PC-9 (cell line): ENCODE results near the gene POMGNT1. TPM values are rescaled to one million over a fixed set of nuclear protein-coding genes. Genes with fewer than 3 reads are reported as not detected.

Source experiments
- BruUV-seq: library from RNA; stranded (reverse); fragments of 400-500 nt; replicated peaks from 2 replicates; lab custom pipeline; 2021; lab: Mats Ljungman, UMichigan
- CTCF ChIA-PET: fragments of 300-600 bp; sonication (Branson Sonifier 250); formaldehyde crosslinking; loops from one replicate; lab custom pipeline; 2022; ENCODE audit warnings: antibody characterized with exemption; lab: Charles Lee
- POLR2A ChIA-PET: fragments of 300-600 bp; sonication (Branson Sonifier 250); formaldehyde crosslinking; loops from one replicate; lab custom pipeline; 2022; ENCODE audit warnings: antibody characterized with exemption; ENCODE audit not compliant: unreplicated experiment; lab: Charles Lee
- DNase-seq, 2 experiments: peaks; one replicate each; pipeline versions ENCODE4 v3.0.0 to v3.0.0-alpha.2; 2015 to 2022; ENCODE audit warnings: mixed read lengths in 1 of 2
- H2AFZ ChIP-seq: fragments of 200-600 bp; sonication (generic); 2 replicates; pipeline ENCODE4 v1.8.1; 2017; ENCODE audit warnings: antibody characterized with exemption
- H3F3A ChIP-seq: fragments of 200-600 bp; sonication (generic); 2 replicates; pipeline ENCODE4 v1.8.1; 2017; ENCODE audit warnings: antibody characterized with exemption, mild to moderate bottlenecking, low read depth; ENCODE audit not compliant: insufficient read depth
- H3K27ac ChIP-seq: fragments of 200-600 bp; sonication (generic); 2 replicates; pipeline ENCODE4 v1.6.1; 2016; ENCODE audit warnings: mixed run types
- H3K27me3 ChIP-seq: fragments of 200-600 bp; sonication (generic); 2 replicates; pipeline ENCODE4 v1.6.1; 2016; ENCODE audit warnings: low read depth, mixed run types; ENCODE audit not compliant: insufficient read depth
- H3K36me3 ChIP-seq: fragments of 200-600 bp; sonication (generic); 2 replicates; pipeline ENCODE4 v1.6.1; 2016; ENCODE audit warnings: low read depth, mixed run types
- H3K4me1 ChIP-seq: fragments of 200-600 bp; sonication (generic); replicated peaks from 2 replicates; pipeline ENCODE4 v1.6.1; 2016; ENCODE audit warnings: mixed run types; ENCODE audit not compliant: insufficient read depth
- H3K4me2 ChIP-seq: fragments of 200-600 bp; sonication (generic); 2 replicates; pipeline ENCODE4 v1.6.1; 2017; ENCODE audit warnings: mixed run types
- H3K4me3 ChIP-seq: fragments of 200-600 bp; sonication (generic); 2 replicates; pipeline ENCODE4 v1.6.1; 2016; ENCODE audit warnings: mixed run types
- H3K79me2 ChIP-seq: fragments of 200-600 bp; sonication (generic); 2 replicates; pipeline ENCODE4 v1.6.1; 2017; ENCODE audit warnings: low read depth, mixed run types
- H3K9me2 ChIP-seq: fragments of 200-600 bp; sonication (generic); 2 replicates; pipeline ENCODE4 v1.8.1; 2017; ENCODE audit warnings: mild to moderate bottlenecking; ENCODE audit not compliant: insufficient read depth
- H3K9me3 ChIP-seq: fragments of 200-600 bp; sonication (generic); 2 replicates; pipeline ENCODE4 v1.8.1; 2016; ENCODE audit warnings: low read depth; ENCODE audit not compliant: insufficient read depth
- H4K20me1 ChIP-seq: fragments of 200-600 bp; sonication (generic); 2 replicates; pipeline ENCODE4 v1.8.1; 2017; ENCODE audit not compliant: insufficient read depth
- EZH2 ChIP-seq: fragments of 200-600 bp; sonication (generic); IDR thresholded peaks from 2 replicates; pipeline ENCODE4 v1.8.0; 2017; ENCODE audit warnings: antibody characterized with exemption, low read depth
- intact Hi-C: fragments of 100-400 bp; cut with micrococcal nuclease; formaldehyde crosslinking; loops from one replicate; pipeline ENCODE4 v1.10.0; 2022; ENCODE audit not compliant: unreplicated experiment
- total RNA-seq: library from RNA; stranded (reverse); gene quantifications from 2 replicates; pipeline ENCODE4 v1.2.3, GENCODE V29; 2021
- TF ChIP-seq, protein P1 (sequence below): fragments of 200-600 bp; sonication (generic); conservative IDR thresholded peaks from 2 replicates; pipeline ENCODE4 v1.6.1; 2017; ENCODE audit warnings: mixed run types, antibody characterized with exemption, mild to moderate bottlenecking, moderate library complexity

POMGNT1 gene
- total RNA-seq, 1 experiment from 2014 or later = 82.6 TPM

DNA sequence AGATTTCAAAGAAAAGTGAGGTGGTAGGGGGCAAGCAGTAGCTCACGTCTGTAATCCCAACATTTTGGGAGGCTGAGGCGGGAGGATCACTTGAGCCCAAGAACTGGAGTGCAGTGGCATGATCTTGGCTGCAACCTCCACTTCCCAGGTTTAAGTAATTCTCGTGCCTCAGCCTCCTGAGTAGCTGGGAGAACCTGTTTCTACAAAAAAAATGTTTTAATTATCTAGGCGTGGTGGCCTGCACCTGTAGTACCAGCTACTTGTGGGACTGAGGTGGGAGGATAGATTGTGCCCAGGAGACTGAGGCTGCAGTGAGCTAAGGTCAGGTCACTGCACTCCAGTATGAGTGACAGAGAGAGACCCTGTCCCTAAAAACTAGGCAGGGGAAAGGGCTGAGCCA is 25.9 kb downstream of the POMGNT1 start:
- intact Hi-C loops = loop anchor here (5.0 kb wide), 1 partner anchor 485 kb away; the partner anchor contains the start of genes GPBP1L1 and TMEM69
- H3K9me3 ChIP-seq = no peaks in the 10 kb centered on the region
- BruUV-seq = no TSS peak
- H2AFZ ChIP-seq = no peak overlapping the region
- no peaks in the 10 kb centered on the region for H3K9me2 ChIP-seq
- peak in 1 of 2 experiments; percentile 89 for DNase-seq
- TF ChIP-seq, protein P1, sequence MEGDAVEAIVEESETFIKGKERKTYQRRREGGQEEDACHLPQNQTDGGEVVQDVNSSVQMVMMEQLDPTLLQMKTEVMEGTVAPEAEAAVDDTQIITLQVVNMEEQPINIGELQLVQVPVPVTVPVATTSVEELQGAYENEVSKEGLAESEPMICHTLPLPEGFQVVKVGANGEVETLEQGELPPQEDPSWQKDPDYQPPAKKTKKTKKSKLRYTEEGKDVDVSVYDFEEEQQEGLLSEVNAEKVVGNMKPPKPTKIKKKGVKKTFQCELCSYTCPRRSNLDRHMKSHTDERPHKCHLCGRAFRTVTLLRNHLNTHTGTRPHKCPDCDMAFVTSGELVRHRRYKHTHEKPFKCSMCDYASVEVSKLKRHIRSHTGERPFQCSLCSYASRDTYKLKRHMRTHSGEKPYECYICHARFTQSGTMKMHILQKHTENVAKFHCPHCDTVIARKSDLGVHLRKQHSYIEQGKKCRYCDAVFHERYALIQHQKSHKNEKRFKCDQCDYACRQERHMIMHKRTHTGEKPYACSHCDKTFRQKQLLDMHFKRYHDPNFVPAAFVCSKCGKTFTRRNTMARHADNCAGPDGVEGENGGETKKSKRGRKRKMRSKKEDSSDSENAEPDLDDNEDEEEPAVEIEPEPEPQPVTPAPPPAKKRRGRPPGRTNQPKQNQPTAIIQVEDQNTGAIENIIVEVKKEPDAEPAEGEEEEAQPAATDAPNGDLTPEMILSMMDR = no peak
- no peak for TF ChIP-seq EZH2
- ChIA-PET CTCF (interaction anchor here (0.9 to 2.3 kb wide), 2 partner anchors 51 to 168 kb away, joined by 3 to 11 read pairs; partner anchors contain the start of gene NSUN4), POLR2A (interaction anchor here (0.8 to 1.0 kb wide), 2 partner anchors 37 to 44 kb away, joined by 3 to 5 read pairs; no protein-coding TSS in a partner anchor)
- peaks cover 21% of the 10 kb centered on the region; the same call in 1 of the 2 replicates for H3K79me2 ChIP-seq
- H3K27me3 ChIP-seq = no peaks in the 10 kb centered on the region
- no peaks in the 10 kb centered on the region for H4K20me1 ChIP-seq
- H3K4me2 ChIP-seq = peak overlapping the region; percentile 86
- H3K36me3 ChIP-seq = no peaks in the 10 kb centered on the region
- peaks cover 80% of the 10 kb centered on the region for H3K4me1 ChIP-seq
- H3F3A ChIP-seq = peaks cover 51% of the 10 kb centered on the region
- H3K27ac ChIP-seq = peak overlapping the region; percentile 99
- H3K4me3 ChIP-seq = peak overlapping the region; percentile 45; the same call in 1 of the 2 replicates

DNA sequence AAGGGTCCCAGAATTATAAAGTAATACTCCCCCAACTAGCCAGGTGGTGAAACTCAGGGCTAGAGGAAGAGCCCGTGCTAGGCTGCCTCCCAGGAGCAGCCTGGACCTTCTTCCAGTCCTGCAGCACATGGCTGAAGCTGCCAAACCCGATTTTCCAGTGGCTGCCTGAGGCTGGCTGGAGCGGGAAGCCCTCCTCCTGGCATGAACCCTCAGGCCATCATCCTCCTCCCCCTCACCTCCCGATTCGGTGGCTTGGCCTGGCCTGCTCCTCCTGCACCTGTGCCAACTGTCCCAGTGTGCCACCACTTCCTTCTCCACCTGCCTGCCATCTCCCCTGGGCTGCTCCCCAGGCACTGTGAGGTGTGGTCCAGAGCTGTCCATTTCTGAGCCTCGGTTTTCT is 26.4 kb downstream of the POMGNT1 start:
- H3K4me2 ChIP-seq = peak overlapping the region; percentile 86
- BruUV-seq = TSS peak; percentile 96
- H3K9me2 ChIP-seq = no peaks in the 10 kb centered on the region
- no peaks in the 10 kb centered on the region for H3K9me3 ChIP-seq
- peak overlapping the region; percentile 45; the same call in 1 of the 2 replicates for H3K4me3 ChIP-seq
- DNase-seq = peak; percentile 95 to 98
- TF ChIP-seq, protein P1 = no peak
- no peak for TF ChIP-seq EZH2
- H4K20me1 ChIP-seq = no peaks in the 10 kb centered on the region
- intact Hi-C loops = loop anchor here (1.0 to 5.0 kb wide), 2 partner anchors 39 to 485 kb away; partner anchors contain the start of genes GPBP1L1 and TMEM69
- H2AFZ ChIP-seq = no peak overlapping the region
- no peaks in the 10 kb centered on the region for H3K27me3 ChIP-seq
- peaks cover 80% of the 10 kb centered on the region for H3K4me1 ChIP-seq
- ChIA-PET CTCF (interaction anchor here (0.9 to 2.3 kb wide), 2 partner anchors 52 to 168 kb away, joined by 3 to 11 read pairs; partner anchors contain the start of gene NSUN4), POLR2A (interaction anchor here (0.5 to 1.2 kb wide), 6 partner anchors 11 to 869 kb away, joined by 3 to 26 read pairs (median 6); no protein-coding TSS in a partner anchor)
- peaks cover 21% of the 10 kb centered on the region; the same call in 1 of the 2 replicates for H3K79me2 ChIP-seq
- H3F3A ChIP-seq = peaks cover 51% of the 10 kb centered on the region
- no peaks in the 10 kb centered on the region for H3K36me3 ChIP-seq
- peak overlapping the region; percentile 99 for H3K27ac ChIP-seq

DNA sequence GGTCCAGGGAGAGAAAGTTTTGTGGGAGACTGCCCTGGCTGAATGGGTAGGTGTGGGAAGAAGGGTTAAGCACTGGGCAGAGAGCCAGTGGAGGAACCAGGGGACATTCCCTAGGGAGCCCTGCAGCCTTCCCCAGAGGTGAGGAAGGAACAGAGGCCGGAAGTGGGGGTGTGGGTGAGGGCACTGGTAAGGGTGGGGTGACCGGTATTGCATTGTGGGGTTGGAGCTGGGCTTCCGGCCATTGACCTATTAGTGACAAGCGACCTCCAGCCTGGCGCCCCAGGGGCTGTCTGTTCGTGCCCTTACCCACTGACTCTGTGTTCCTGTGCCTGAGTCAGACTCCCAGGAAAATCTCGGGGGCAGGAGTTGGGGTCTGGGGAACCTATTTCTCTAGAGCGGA is 26.9 kb downstream of the POMGNT1 start:
- H3K4me1 ChIP-seq = peaks cover 79% of the 10 kb centered on the region
- H3K36me3 ChIP-seq = no peaks in the 10 kb centered on the region
- TF ChIP-seq, protein P1 = no peak
- no peak for TF ChIP-seq EZH2
- ChIA-PET POLR2A (interaction anchor here (0.5 to 1.2 kb wide), 5 partner anchors 12 to 868 kb away, joined by 3 to 26 read pairs (median 7); no protein-coding TSS in a partner anchor), CTCF (interaction anchor here (2.3 kb wide), 1 partner anchor 52 kb away, joined by 11 read pairs; no protein-coding TSS in a partner anchor)
- TSS peak; percentile 86 for BruUV-seq
- H2AFZ ChIP-seq = no peak overlapping the region
- H4K20me1 ChIP-seq = no peaks in the 10 kb centered on the region
- H3K4me3 ChIP-seq = peak overlapping the region; percentile 45; the same call in 1 of the 2 replicates
- H3K27me3 ChIP-seq = no peaks in the 10 kb centered on the region
- H3K4me2 ChIP-seq = peak overlapping the region; percentile 86
- DNase-seq = peak; percentile 90 to 91
- no peaks in the 10 kb centered on the region for H3K9me2 ChIP-seq
- H3K27ac ChIP-seq = peak overlapping the region; percentile 99
- intact Hi-C loops = loop anchor here (1.0 to 5.0 kb wide), 2 partner anchors 38 to 484 kb away; partner anchors contain the start of genes GPBP1L1 and TMEM69
- peaks cover 51% of the 10 kb centered on the region for H3F3A ChIP-seq
- H3K79me2 ChIP-seq = peaks cover 21% of the 10 kb centered on the region; the same call in 1 of the 2 replicates
- H3K9me3 ChIP-seq = no peaks in the 10 kb centered on the region
